NAMALWA (cell line): ENCODE measurements around the gene FAM236C.
"Not testable (repeated sequence)": the region's sequence is repeated elsewhere in the genome, so short reads cannot be mapped to it uniquely, and the experiment has no call there.

Source experiments
- DNase-seq: peaks from one replicate; pipeline ENCODE4 v3.0.0-alpha.2; 2015; ENCODE audit warnings: low spot score

FAM236C gene

DNA sequence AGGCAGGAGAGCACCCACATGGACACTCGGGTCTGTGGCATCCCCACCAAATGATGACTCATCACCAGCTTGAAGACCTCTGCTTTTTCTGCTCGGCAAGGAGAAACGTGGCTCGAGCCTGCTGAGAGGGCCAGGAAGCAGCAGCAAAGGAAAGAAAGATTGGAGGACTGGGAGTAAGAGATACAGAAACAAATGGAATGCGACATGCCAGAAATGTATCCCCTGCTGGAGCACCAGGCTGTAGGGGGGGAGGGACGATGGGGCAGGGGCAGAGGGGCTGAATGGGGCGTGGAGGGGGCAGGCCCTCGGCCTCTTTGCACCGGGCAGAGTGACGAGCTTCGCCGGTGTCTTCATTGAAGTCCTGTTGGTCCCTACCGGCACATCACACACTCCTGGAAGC lies at the start of gene FAM236C:
TSS of gene FAM236C (plus strand) at position 301 of the 400 bp plus-strand sequence. CDS start 100 bp downstream, outside the sequence.
- DNase-seq = not testable (repeated sequence)

DNA sequence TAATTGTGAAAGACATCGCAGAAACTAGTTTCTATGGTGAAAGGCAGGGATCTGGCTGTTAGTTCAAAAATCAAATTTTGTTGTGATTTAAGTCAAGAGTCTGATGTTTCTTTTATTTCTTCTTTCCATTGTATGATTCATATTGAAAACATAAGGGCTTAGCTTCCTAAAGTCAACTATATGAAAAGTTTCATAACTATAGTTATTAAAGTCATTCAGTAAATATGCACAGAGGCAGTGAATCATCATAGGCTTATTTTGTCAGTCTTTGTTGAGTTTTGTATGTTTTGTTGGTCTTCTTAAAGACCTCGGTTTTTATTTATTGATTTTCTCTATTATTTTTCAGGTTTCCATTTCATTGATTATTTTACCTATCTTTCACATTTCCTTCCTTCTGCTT lies 29.5 kb upstream of the FAM236C start:
- not testable (repeated sequence) for DNase-seq

DNA sequence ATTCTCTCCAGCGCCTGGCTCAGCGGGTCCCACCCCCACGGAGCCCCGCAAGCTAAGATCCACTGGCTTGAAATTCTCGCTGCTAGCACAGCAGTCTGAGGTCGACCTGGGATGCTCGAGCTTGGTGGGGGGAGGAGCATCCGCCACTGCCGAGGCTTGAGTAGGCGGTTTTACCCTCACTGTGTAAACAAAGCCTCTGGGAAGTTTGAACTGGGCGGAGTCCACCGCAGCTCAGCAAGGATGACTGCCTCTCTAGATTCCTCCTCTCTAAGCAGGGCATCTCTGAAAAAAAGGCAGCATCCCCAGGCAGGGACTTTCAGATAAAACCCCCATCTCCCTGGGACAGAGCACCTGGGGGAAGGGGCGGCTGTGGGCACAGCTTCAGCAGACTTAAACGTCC lies 22.7 kb upstream of the FAM236C start:
- not testable (repeated sequence) for DNase-seq

DNA sequence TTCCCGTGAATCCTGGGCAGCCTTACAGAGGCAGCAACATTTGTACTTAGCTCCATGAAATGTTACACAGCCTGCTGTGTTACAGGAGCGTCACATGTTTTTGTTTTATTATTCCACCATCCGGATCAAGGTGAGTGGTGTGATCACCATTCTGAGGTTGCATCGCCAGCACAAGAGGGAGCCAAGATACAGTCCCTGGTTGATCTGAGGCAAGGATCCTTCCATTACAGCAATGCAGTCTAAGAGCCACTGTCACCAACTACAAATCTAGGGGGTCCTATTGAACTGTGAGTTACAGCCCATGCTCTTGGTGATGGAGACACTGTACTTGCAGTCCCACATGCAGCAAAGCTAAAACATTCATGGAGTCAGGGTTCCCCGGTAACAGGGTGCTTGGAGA lies 3.7 kb downstream of the FAM236C start:
- DNase-seq = not testable (repeated sequence)

DNA sequence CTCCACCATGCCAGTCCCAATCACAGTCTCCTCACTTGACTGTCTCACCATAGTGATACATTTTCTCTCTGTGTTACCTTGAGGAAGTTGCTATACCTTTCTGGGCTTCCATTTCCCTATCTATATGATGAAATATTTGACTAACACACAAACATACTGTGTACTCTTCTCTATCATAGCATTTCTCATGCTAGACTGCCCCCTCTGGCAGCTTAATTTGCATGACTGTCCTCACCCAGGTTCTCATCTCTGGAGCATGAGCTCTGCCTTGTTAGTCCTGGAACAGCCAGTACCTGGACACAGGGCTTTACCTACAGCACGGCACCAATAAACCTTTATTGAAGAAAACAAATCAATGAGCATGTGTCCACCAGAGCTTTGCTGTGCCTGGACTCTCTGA lies 19.9 kb downstream of the FAM236C start:
- not testable (repeated sequence) for DNase-seq

DNA sequence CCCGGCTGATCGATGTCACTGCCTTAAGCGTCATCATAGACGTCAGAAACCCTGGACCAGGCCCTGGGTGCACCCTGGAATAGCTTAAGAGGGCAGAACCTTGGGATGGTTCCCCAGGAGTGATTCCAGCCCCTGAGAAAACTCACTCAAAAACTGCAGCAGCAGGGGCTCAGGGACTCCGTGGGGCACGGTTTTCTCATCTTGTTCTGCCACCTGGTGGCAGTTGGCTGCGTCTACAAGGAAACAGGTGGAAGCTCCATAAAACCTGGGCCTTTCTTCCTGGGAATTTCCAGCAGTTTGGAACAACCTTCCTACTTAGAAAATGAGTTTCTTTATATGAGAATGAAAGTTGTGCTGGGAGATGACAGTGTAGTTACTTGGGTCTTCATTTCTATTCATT lies 24.0 kb downstream of the FAM236C start:
- not testable (repeated sequence) for DNase-seq

DNA sequence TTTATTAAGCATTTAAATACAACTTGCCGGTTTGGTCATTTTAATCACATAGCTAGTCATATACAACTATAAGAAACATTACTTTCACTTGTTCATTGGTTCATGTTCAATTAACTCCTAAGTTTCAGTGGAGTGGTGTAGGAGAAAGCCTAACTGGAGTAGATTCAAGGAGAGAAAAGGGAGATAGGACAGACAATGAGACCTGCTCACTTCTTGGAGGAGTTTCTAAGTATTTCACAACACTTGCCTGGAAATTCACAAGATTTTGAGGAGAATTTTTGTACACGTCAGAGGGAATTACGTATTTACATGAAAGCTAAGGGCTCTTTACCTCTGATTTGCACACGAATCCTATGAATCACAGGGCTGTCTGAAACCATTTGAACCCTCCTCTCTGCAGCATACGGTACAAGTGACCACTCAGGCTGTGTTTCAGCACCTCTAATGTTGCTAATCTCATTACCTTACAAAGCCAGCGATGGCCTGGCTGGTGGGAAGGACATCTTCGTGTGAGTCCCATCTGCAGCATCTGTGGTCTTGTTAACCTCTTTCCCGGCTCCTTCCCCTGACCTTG lies 24.6 kb downstream of the FAM236C start:
- DNase-seq = not testable (repeated sequence)

DNA sequence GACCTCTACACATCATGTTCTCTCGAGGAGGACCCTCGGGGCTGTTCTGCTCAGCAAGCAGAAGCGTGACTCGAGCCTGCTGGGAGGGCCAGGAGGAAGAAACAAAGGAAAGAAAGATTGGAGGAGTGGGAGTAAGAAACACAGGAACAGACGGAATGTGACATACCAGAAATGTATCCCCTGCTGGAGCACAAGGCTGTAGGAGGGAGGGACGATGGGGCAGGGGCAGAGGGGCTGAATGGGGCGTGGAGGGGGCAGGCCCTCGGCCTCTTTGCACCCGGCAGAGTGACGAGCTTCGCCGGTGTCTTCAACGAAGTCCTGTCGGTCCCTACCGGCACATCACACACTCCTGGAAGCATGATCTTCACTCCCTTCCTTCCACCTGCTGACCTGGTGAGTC lies 25.5 kb downstream of the FAM236C start, which contains the start of gene FAM236A:
TSS of gene FAM236A (plus strand) at position 301 of the 400 bp plus-strand sequence. CDS start at position 358, 57 bp downstream.
- DNase-seq = not testable (repeated sequence)

DNA sequence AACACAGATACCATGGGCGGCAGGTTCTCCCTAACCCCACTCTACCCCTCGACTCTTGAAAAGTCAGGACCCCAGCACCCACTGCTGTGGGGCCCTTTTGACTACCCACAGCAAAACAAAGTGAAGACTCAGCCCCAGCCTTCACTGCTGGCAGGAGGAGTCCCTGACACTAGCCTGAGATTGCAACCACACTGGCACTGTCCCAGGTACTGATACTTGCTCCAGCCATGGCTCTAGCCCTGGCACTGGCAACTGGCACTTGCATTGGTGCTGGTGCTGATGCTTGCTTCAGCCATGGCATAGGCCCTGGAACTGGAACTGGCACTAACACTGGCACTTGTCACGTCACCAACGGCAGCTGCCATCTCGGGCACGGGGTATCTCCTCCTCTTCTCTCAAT lies 29.9 kb downstream of the FAM236C start:
- DNase-seq = not testable (repeated sequence)

DNA sequence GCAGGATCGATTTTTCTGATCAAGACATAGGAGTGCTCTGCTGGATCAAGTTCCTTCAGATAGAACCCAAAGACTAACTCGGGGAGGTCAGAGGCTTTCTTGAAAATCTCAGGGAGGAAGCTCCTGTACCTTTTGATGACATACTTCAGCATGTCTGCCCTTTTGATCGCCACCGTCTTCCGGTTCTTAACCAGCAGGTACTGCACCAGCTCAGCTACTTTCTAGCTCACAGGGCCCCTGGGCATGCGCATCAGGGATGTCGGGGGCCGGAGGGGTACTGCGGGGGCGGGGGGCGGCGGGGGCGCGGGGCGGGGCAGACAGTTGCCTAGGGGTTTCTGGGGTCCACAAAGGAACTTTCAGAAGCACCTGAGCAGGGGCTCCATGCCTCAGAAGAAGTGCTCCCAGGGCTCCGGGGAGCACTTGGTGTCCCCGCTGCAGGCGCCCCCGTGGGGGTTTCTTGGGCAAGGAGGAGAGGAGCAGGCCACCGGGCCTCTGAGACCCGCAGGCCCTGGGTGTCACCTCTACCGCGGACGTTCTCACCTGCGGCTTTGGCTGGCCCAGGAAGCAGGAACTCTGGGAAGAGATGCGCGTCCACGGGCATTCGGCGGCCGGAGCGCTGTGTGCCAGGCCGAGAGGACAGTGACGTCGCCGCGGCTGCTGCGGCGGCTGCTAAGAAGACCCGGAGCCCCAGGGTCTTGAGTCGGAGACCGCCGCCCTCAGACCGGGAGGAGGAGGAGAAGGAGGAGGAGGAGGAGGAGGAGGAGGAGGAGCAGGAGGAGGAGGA lies 30.8 kb downstream of the FAM236C start:
- DNase-seq = not testable (repeated sequence)

DNA sequence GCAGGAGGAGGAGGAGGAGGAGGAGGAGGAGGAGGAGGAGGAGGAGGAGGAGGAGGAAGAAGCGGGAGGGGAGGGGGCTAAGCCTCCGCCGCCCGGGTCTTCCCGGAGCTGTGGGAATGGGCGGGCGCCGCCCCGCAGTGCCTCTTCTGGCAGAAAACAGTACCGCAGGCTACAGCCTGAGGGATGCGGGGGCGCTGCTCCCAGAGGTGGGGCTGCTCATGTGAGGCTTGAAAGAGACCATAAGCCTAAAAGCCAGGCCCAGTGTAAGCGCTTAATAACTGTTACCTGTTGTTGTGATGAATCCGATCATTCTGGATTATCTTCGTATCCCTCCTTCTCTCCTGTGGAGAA lies 31.4 kb downstream of the FAM236C start, which contains the start of gene DMRTC1:
TSS of gene DMRTC1 (minus strand) at position 19 of the 351 bp plus-strand sequence. CDS start 68,143 bp downstream, outside the sequence.
- not testable (repeated sequence) for DNase-seq

DNA sequence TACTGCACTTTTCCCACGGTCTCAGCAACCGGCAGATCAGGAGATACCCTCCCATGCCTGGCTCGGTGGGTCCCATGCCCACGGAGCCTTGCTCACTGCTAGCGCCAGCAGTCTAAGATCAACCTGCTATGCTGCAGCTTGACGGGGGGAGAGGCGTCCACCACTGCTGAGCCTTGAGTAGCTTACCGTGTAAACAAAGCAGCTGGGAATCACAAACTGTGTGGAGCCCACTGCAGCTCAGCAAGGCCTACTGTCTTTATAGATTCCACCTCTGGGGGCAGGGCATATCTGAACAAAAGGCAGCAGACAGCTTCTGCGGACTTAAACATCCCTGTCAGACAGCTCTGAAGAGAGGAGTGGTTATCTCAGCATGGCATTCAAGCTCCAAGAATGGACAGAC lies 47.6 kb downstream of the FAM236C start:
- not testable (repeated sequence) for DNase-seq
